PC-3 (cell line): Measurements from ENCODE around the gene ZNF765. TPM values are rescaled to one million over a fixed set of nuclear protein-coding genes. Genes with fewer than 3 reads are reported as not detected.
A peak's percentile ranks its signal among the peaks of the same experiment; 100 is the strongest.

ENCODE experiments used
- ATAC-seq: fragments of 200-7000 bp; cut with Tn5 transposase; 2 replicates; pipeline ENCODE4 v1.9.1; 2020; ENCODE audit warnings: mild to moderate bottlenecking, moderate library complexity
- BruUV-seq: library from RNA; stranded (reverse); fragments of 400-500 nt; replicated peaks from 2 replicates; lab custom pipeline; 2021; lab: Mats Ljungman, UMichigan
- CTCF ChIA-PET: fragments of 300-600 bp; sonication (Branson Sonifier 250); formaldehyde crosslinking; loops from one replicate; lab custom pipeline; 2022; ENCODE audit warnings: antibody characterized with exemption; lab: Charles Lee
- POLR2A ChIA-PET: fragments of 300-600 bp; sonication (Branson Sonifier 250); formaldehyde crosslinking; loops from one replicate; lab custom pipeline; 2022; ENCODE audit warnings: antibody characterized with exemption; ENCODE audit not compliant: unreplicated experiment; lab: Charles Lee
- DNase-seq: peaks from one replicate; pipeline ENCODE4 v3.0.0-alpha.2; 2015
- H2AFZ ChIP-seq: fragments of 300-600 bp; sonication (generic); 2 replicates; pipeline ENCODE4 v1.6.0; 2016; ENCODE audit warnings: antibody characterized with exemption, low read length
- H3F3A ChIP-seq: fragments of 300-600 bp; sonication (generic); one replicate; pipeline ENCODE4 v1.6.0; 2017; ENCODE audit warnings: antibody characterized with exemption, low read length, control low read depth, mild to moderate bottlenecking; ENCODE audit not compliant: unreplicated experiment
- H3K27ac ChIP-seq: fragments of 300-600 bp; sonication (generic); 2 replicates; pipeline ENCODE4 v1.5.1; 2016; ENCODE audit warnings: mild to moderate bottlenecking, low read length
- H3K27me3 ChIP-seq: fragments of 300-600 bp; sonication (generic); 2 replicates; pipeline ENCODE4 v1.6.1; 2016; ENCODE audit warnings: low read length, mixed read lengths
- H3K36me3 ChIP-seq: fragments of 300-600 bp; sonication (generic); 2 replicates; pipeline ENCODE4 v1.6.1; 2016; ENCODE audit warnings: low read depth, mixed run types, low read length, mixed read lengths
- H3K4me1 ChIP-seq: fragments of 300-600 bp; sonication (generic); 2 replicates; pipeline ENCODE4 v1.5.1; 2016; ENCODE audit warnings: low read length; ENCODE audit not compliant: insufficient read depth
- H3K4me2 ChIP-seq: fragments of 300-600 bp; sonication (generic); 2 replicates; pipeline ENCODE4 v1.6.0; 2016; ENCODE audit warnings: low read length
- H3K4me3 ChIP-seq: fragments of 300-600 bp; sonication (generic); 2 replicates; pipeline ENCODE4 v1.5.1; 2016; ENCODE audit warnings: mild to moderate bottlenecking, low read length, mixed read lengths
- H3K79me2 ChIP-seq: fragments of 300-600 bp; sonication (generic); 2 replicates; pipeline ENCODE4 v1.6.1; 2017; ENCODE audit warnings: low read length, mixed read lengths
- H3K9ac ChIP-seq: fragments of 300-600 bp; sonication (generic); 2 replicates; pipeline ENCODE4 v1.6.0; 2016; ENCODE audit warnings: mild to moderate bottlenecking, low read length
- H3K9me2 ChIP-seq: fragments of 300-600 bp; sonication (generic); replicated peaks from 2 replicates; pipeline ENCODE4 v1.6.1; 2016; ENCODE audit warnings: mixed run types, low read length, mixed read lengths
- H3K9me3 ChIP-seq: fragments of 300-600 bp; sonication (generic); 2 replicates; pipeline ENCODE4 v1.6.1; 2016; ENCODE audit warnings: low read length, mixed read lengths
- H4K20me1 ChIP-seq: fragments of 300-600 bp; sonication (generic); 2 replicates; pipeline ENCODE4 v1.6.1; 2016; ENCODE audit warnings: low read length, mixed read lengths
- EZH2 ChIP-seq: fragments of 300-600 bp; sonication (generic); IDR thresholded peaks from one replicate; pipeline ENCODE4 v1.6.1; 2017; ENCODE audit warnings: antibody characterized with exemption, mild to moderate bottlenecking, low read length; ENCODE audit not compliant: unreplicated experiment
- EZH2phosphoT487 ChIP-seq: fragments of 300-600 bp; sonication (generic); IDR thresholded peaks from 2 replicates; pipeline ENCODE4 v1.6.1; 2018; ENCODE audit warnings: mild to moderate bottlenecking, antibody characterized with exemption, low read length, borderline replicate concordance
- intact Hi-C: fragments of 100-400 bp; cut with micrococcal nuclease; formaldehyde crosslinking; loops from 2 replicates; pipeline ENCODE4 v1.9.0; 2023
- total RNA-seq: library from RNA; depleted of rRNA; stranded (reverse); fragments of >200 nt; gene quantifications from 2 replicates; pipeline ENCODE4 v1.2.3, GENCODE V29; 2014
- TF ChIP-seq, protein P1 (sequence below): fragments of 300-600 bp; sonication (generic); conservative IDR thresholded peaks from 2 replicates; pipeline ENCODE4 v1.5.1; 2017; ENCODE audit warnings: antibody characterized with exemption, low read depth, mild to moderate bottlenecking, low read length

The ZNF765 gene
- total RNA-seq, 1 experiment from 2014 or later = 11.4 TPM

DNA sequence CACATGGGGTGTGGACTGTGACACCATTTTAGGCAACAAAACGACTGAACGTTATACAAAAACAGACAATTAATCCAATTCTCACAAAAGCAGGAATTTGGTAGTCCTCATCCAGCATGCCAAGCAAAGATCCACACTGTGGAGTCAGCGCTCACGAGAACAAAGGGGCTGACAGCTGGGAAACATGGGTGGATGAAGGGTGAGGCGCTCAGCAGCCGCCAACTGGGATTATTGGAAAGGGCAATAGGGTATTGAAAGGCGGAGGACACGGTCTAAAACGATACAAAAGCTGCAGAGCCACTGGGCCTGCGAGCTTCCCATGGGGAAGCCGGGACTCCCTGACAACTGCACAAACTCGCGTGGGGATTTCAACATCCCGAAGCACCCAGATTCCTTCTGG lies 67.9 kb downstream of the ZNF765 start:
- ChIA-PET CTCF (no interaction called here), POLR2A (no interaction called here)
- intact Hi-C loops = no loop called here
- no peaks in the 10 kb centered on the region for H3K9me2 ChIP-seq
- no peaks in the 10 kb centered on the region for H3F3A ChIP-seq
- H3K4me2 ChIP-seq = no peak overlapping the region
- no peaks in the 10 kb centered on the region for H3K4me1 ChIP-seq
- H2AFZ ChIP-seq = no peak overlapping the region
- no peak overlapping the region for H3K4me3 ChIP-seq
- no TSS peak for BruUV-seq
- no peaks in the 10 kb centered on the region for H4K20me1 ChIP-seq
- no peak overlapping the region for H3K27ac ChIP-seq
- H3K9me3 ChIP-seq = peaks cover 14% of the 10 kb centered on the region
- no peaks in the 10 kb centered on the region for H3K79me2 ChIP-seq
- DNase-seq (no peak), ATAC-seq (no peak)
- peaks cover 12% of the 10 kb centered on the region; the same call in 1 of the 2 replicates for H3K36me3 ChIP-seq
- no peak overlapping the region for H3K9ac ChIP-seq
- H3K27me3 ChIP-seq = no peaks in the 10 kb centered on the region
- TF ChIP-seq EZH2 (no peak), EZH2phosphoT487 (no peak)
- TF ChIP-seq, protein P1, sequence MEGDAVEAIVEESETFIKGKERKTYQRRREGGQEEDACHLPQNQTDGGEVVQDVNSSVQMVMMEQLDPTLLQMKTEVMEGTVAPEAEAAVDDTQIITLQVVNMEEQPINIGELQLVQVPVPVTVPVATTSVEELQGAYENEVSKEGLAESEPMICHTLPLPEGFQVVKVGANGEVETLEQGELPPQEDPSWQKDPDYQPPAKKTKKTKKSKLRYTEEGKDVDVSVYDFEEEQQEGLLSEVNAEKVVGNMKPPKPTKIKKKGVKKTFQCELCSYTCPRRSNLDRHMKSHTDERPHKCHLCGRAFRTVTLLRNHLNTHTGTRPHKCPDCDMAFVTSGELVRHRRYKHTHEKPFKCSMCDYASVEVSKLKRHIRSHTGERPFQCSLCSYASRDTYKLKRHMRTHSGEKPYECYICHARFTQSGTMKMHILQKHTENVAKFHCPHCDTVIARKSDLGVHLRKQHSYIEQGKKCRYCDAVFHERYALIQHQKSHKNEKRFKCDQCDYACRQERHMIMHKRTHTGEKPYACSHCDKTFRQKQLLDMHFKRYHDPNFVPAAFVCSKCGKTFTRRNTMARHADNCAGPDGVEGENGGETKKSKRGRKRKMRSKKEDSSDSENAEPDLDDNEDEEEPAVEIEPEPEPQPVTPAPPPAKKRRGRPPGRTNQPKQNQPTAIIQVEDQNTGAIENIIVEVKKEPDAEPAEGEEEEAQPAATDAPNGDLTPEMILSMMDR = no peak

DNA sequence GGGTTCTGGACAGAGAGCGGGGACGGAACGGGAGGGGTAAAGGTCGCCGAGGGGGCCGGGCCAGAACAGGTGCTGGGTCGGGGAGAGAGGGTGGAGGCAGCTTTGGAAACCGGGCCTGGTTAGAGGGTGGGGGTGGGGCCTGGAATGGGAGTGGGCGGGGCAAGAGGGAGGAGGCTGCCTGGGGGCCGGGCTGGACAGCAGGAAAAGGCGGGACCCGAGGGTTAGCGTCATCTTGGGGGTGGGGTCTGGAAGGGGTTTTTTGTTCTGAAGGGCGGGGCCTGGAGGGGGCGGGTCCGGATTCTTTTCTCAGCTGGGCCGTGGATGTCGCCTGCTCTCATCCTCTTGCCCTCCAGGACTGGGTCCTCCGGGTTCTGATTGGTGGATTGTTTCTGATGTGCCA lies 68.3 kb downstream of the ZNF765 start:
- no peak for DNase-seq
- Histone ChIP-seq H3K9me2 (no peaks in the 10 kb centered on the region), H3K4me1 (no peaks in the 10 kb centered on the region), H3K27ac (no peak overlapping the region), H3K4me3 (no peak overlapping the region), H3F3A (no peaks in the 10 kb centered on the region), H2AFZ (no peak overlapping the region), H3K4me2 (no peak overlapping the region), H4K20me1 (no peaks in the 10 kb centered on the region), H3K36me3 (peaks cover 8% of the 10 kb centered on the region; the same call in 1 of the 2 replicates), H3K9me3 (peaks cover 10% of the 10 kb centered on the region), H3K9ac (no peak overlapping the region), H3K79me2 (no peaks in the 10 kb centered on the region), H3K27me3 (no peaks in the 10 kb centered on the region)
- POLR2A ChIA-PET = no interaction called here
- TF ChIP-seq, protein P1 = no peak
- TF ChIP-seq EZH2 (no peak), EZH2phosphoT487 (no peak)
- CTCF ChIA-PET = no interaction called here
- no peak for ATAC-seq
- no TSS peak for BruUV-seq
- intact Hi-C loops = no loop called here

DNA sequence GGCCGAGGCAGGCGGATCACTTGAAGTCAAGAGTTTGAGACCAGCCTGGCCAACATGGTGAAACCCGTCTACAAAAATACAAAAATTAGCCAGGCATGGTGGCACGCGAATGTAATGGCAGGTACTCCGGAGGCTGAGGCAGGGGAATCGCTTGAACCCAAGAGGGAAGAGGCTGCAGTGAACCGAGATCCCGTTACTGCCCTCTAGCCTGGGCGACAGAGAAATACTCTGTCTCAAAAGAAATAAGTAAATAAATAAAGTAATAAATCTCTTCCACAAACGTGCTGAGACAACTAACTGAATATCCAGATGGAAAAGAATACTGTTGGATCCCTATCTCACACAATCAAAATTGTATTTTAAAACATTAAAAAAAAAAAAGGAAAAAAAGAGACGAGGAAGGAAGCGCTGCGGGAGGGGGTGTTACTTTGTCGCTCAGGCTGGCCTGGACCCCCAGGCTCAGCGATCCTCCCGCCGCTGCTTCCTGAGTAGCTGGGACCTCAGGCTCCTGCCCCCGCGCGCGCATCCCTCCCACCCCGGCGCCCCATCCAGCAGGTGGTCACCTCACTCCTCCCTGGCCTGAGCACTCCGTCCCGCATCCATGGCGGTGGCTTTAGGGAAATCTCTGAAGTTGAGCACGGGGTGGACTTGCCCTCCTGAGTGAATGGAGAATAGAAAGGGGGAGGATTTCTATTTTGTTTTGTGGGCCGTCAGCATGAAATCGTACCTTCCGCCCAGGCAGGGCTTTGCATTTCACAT lies 72.0 kb downstream of the ZNF765 start:
- Histone ChIP-seq H3K27ac (no peak overlapping the region), H3K4me3 (peak overlapping the region; percentile 88), H3K4me1 (no peaks in the 10 kb centered on the region), H3K9me2 (no peaks in the 10 kb centered on the region), H3K9me3 (peaks cover 6% of the 10 kb centered on the region), H2AFZ (peak overlapping the region; percentile 98), H4K20me1 (no peaks in the 10 kb centered on the region), H3K27me3 (no peaks in the 10 kb centered on the region), H3K9ac (no peak overlapping the region), H3K4me2 (peak overlapping the region; percentile 96), H3K79me2 (no peaks in the 10 kb centered on the region), H3K36me3 (peaks cover 2% of the 10 kb centered on the region; the same call in 1 of the 2 replicates), H3F3A (no peaks in the 10 kb centered on the region)
- intact Hi-C loops = loop anchor here (1.0 to 5.0 kb wide), 2 partner anchors 35 to 78 kb away; partner anchors contain the start of gene ZNF761
- ChIA-PET CTCF (no interaction called here), POLR2A (no interaction called here)
- no peak for DNase-seq
- TSS peak; percentile 55 for BruUV-seq
- peak; percentile 37 for ATAC-seq
- TF ChIP-seq EZH2 = no peak
- TF ChIP-seq EZH2phosphoT487 = no peak
- TF ChIP-seq, protein P1 = no peak; the same call in 1 of the 2 replicates
